H9 (cell line): ENCODE results near the gene KBTBD13. TPM values are rescaled to one million over a fixed set of nuclear protein-coding genes. Genes with fewer than 3 reads are reported as not detected.

Experiments
- DNase-seq: peaks from one replicate; pipeline ENCODE4 v3.0.0-alpha.2; 2017
- H2AFZ ChIP-seq: one replicate; pipeline ENCODE4 v1.6.1; 2013; ENCODE audit warnings: mild to moderate bottlenecking, low read length, control low read depth, moderate library complexity
- H2AK5ac ChIP-seq: 2 replicates; pipeline ENCODE4 v1.6.1; 2013; ENCODE audit warnings: low read length, control low read depth, mixed read lengths; ENCODE audit not compliant: insufficient read length
- H2BK120ac ChIP-seq: one replicate; pipeline ENCODE4 v1.6.1; 2013; ENCODE audit warnings: low read depth, mild to moderate bottlenecking, low read length, control low read depth, inconsistent platforms; ENCODE audit not compliant: poor library complexity, severe bottlenecking
- H2BK12ac ChIP-seq: 2 replicates; pipeline ENCODE4 v1.6.1; 2013; ENCODE audit warnings: low read length, control low read depth, mixed read lengths, low read depth; ENCODE audit not compliant: insufficient read length
- H2BK15ac ChIP-seq: 2 replicates; pipeline ENCODE4 v1.6.1; 2013; ENCODE audit warnings: low read depth, low read length, control low read depth
- H2BK20ac ChIP-seq: one replicate; pipeline ENCODE4 v1.6.1; 2013; ENCODE audit warnings: low read depth, mild to moderate bottlenecking, low read length, control low read depth, inconsistent platforms; ENCODE audit not compliant: poor library complexity, severe bottlenecking
- H2BK5ac ChIP-seq: 2 replicates; pipeline ENCODE4 v1.6.1; 2013; ENCODE audit warnings: low read length, control low read depth, mixed read lengths; ENCODE audit not compliant: insufficient read length
- H3K14ac ChIP-seq: 2 replicates; pipeline ENCODE4 v1.6.1; 2013; ENCODE audit warnings: low read length, control low read depth; ENCODE audit not compliant: insufficient read depth
- H3K18ac ChIP-seq: 2 replicates; pipeline ENCODE4 v1.6.1; 2013; ENCODE audit warnings: low read depth, mild to moderate bottlenecking, mixed read lengths, low read length, control low read depth; ENCODE audit not compliant: insufficient read length
- H3K23ac ChIP-seq: 2 replicates; pipeline ENCODE4 v1.6.1; 2013; ENCODE audit warnings: low read length, control low read depth, mixed read lengths, low read depth; ENCODE audit not compliant: insufficient read length
- H3K23me2 ChIP-seq: 2 replicates; pipeline ENCODE4 v1.6.1; 2013; ENCODE audit warnings: low read depth, mild to moderate bottlenecking, mixed read lengths, low read length, control low read depth; ENCODE audit not compliant: insufficient read length, poor library complexity, severe bottlenecking
- H3K27ac ChIP-seq: 2 replicates; pipeline ENCODE4 v1.5.1; 2013; ENCODE audit warnings: low read length, control low read depth, mixed read lengths, low read depth; ENCODE audit not compliant: insufficient read length
- H3K27me3 ChIP-seq: 2 replicates; pipeline ENCODE4 v1.6.1; 2013; ENCODE audit warnings: low read length, control low read depth, inconsistent platforms; ENCODE audit not compliant: insufficient read depth
- H3K4ac ChIP-seq: 2 replicates; pipeline ENCODE4 v1.6.1; 2013; ENCODE audit warnings: low read depth, mild to moderate bottlenecking, control low read depth, inconsistent platforms, low read length, moderate library complexity
- H3K4me1 ChIP-seq: 2 replicates; pipeline ENCODE4 v1.6.1; 2013; ENCODE audit warnings: low read length, control low read depth, inconsistent platforms; ENCODE audit not compliant: insufficient read depth
- H3K4me2 ChIP-seq: 2 replicates; pipeline ENCODE4 v1.6.1; 2013; ENCODE audit warnings: low read length, control low read depth, mixed read lengths; ENCODE audit not compliant: insufficient read length, insufficient read depth
- H3K56ac ChIP-seq: 2 replicates; pipeline ENCODE4 v1.6.1; 2013; ENCODE audit warnings: low read depth, mild to moderate bottlenecking, mixed read lengths, low read length, control low read depth; ENCODE audit not compliant: insufficient read length
- H3K79me1 ChIP-seq: 2 replicates; pipeline ENCODE4 v1.6.1; 2013; ENCODE audit warnings: low read depth, mild to moderate bottlenecking, moderate library complexity, low read length, control low read depth, inconsistent platforms; ENCODE audit not compliant: insufficient read depth, poor library complexity, severe bottlenecking
- H3K79me2 ChIP-seq: 2 replicates; pipeline ENCODE4 v1.6.1; 2013; ENCODE audit warnings: low read length, control low read depth, inconsistent platforms; ENCODE audit not compliant: insufficient read depth
- H3K9ac ChIP-seq: 2 replicates; pipeline ENCODE4 v1.6.1; 2013; ENCODE audit warnings: low read length, control low read depth, mixed read lengths; ENCODE audit not compliant: insufficient read length; ENCODE audit errors: extremely low read depth
- H3K9me3 ChIP-seq: one replicate; pipeline ENCODE4 v1.6.1; 2013; ENCODE audit warnings: low read depth, low read length, inconsistent platforms; ENCODE audit not compliant: control insufficient read depth
- H3T11ph ChIP-seq: one replicate; pipeline ENCODE4 v1.6.1; 2013; ENCODE audit warnings: mild to moderate bottlenecking, low read length, control low read depth, inconsistent platforms
- H4K20me1 ChIP-seq: one replicate; pipeline ENCODE4 v1.6.1; 2013; ENCODE audit not compliant: control insufficient read depth, insufficient read length, insufficient read depth
- H4K5ac ChIP-seq: 2 replicates; pipeline ENCODE4 v1.6.1; 2013; ENCODE audit warnings: low read depth, mild to moderate bottlenecking, mixed read lengths, low read length, control low read depth; ENCODE audit not compliant: insufficient read length
- H4K8ac ChIP-seq: replicated peaks from 2 replicates; pipeline ENCODE4 v1.6.1; 2013; ENCODE audit warnings: low read length, control low read depth, mixed read lengths, low read depth; ENCODE audit not compliant: insufficient read length
- H4K91ac ChIP-seq: 2 replicates; pipeline ENCODE4 v1.6.1; 2013; ENCODE audit warnings: low read depth, mild to moderate bottlenecking, moderate library complexity, mixed read lengths, low read length, control low read depth; ENCODE audit not compliant: insufficient read length
- H3K27ac Mint-ChIP-seq, 3 experiments: 2 replicates in 2 of 3; 3 replicates in 1 of 3; pipeline ENCODE4 v1.8.0; 2020 to 2021; ENCODE audit warnings: mixed read lengths in 3 of 3, mild to moderate bottlenecking in 1 of 3, moderate library complexity in 1 of 3
- H3K27me3 Mint-ChIP-seq: 2 replicates; pipeline ENCODE4 v1.8.0; 2021; ENCODE audit warnings: low read depth, mild to moderate bottlenecking, moderate library complexity, mixed read lengths
- H3K36me3 Mint-ChIP-seq, 3 experiments: 2 replicates in 2 of 3; 3 replicates in 1 of 3; pipeline ENCODE4 v1.8.0; 2020 to 2021; ENCODE audit warnings: low read depth in 3 of 3, mixed read lengths in 3 of 3; ENCODE audit not compliant: insufficient read depth in 1 of 3
- H3K4me1 Mint-ChIP-seq, 2 experiments: 2 replicates each; pipeline ENCODE4 v1.8.0; 2020; ENCODE audit warnings: mixed read lengths in 2 of 2
- H3K4me3 Mint-ChIP-seq, 2 experiments: 2 replicates in 1 of 2; 3 replicates in 1 of 2; pipeline ENCODE4 v1.8.0; 2020 to 2021; ENCODE audit warnings: mild to moderate bottlenecking in 2 of 2, mixed read lengths in 2 of 2, moderate library complexity in 1 of 2
- H3K9me3 Mint-ChIP-seq, 2 experiments: 2 replicates in 1 of 2; 3 replicates in 1 of 2; pipeline ENCODE4 v1.8.0; 2020; ENCODE audit warnings: mild to moderate bottlenecking in 2 of 2, mixed read lengths in 2 of 2, moderate library complexity in 1 of 2
- CTCF ChIP-seq: fragments of 200-600 bp; sonication (generic); conservative IDR thresholded peaks from 3 replicates; pipeline ENCODE4 v1.8.0; 2021; ENCODE audit warnings: antibody characterized with exemption, mild to moderate bottlenecking
- WGBS: extraction: QIAGEN DNeasy Blood & Tissue Kit; methylation state at CpG from one replicate; pipeline ENCODE4 v1.1.7; 2013; ENCODE audit warnings: missing lambda C conversion rate, low lambda C conversion rate, mixed read lengths; ENCODE audit not compliant: insufficient read length; ENCODE audit errors: extremely low coverage; 5-methylcytosine and 5-hydroxymethylcytosine counted together
- total RNA-seq: library from RNA; stranded (reverse); gene quantifications from 2 replicates; pipeline ENCODE4 v1.2.1, GENCODE V29; 2021

The KBTBD13 gene
- total RNA-seq, 1 experiment from 2014 or later, result not detected

- H3K4me3 Mint-ChIP-seq, result peak overlapping the region; percentile 58 to 85
- H2AFZ ChIP-seq, result no peak overlapping the region
Measured at GRCh38 chr15:65068403-65068788, 8.2 kb upstream of the KBTBD13 start.

More at GRCh38 chr15:65068403-65068788, 8.2 kb upstream of the KBTBD13 start:
- peaks cover 5% of the 10 kb centered on the region for H3K4me1 ChIP-seq
- H2AK5ac ChIP-seq, result no peak overlapping the region
- no peak overlapping the region for H3K14ac ChIP-seq
- H3K79me2 ChIP-seq, result no peaks in the 10 kb centered on the region
- H3K4ac ChIP-seq, result no peak overlapping the region
- H2BK12ac ChIP-seq, result no peak overlapping the region
- H3K27ac Mint-ChIP-seq, result no peak overlapping the region
- no peak overlapping the region for H2BK15ac ChIP-seq
- peaks cover 36 to 37% of the 10 kb centered on the region in 2 experiments for H3K4me1 Mint-ChIP-seq
- no peak overlapping the region for H2BK120ac ChIP-seq
- H4K8ac ChIP-seq, result no peak overlapping the region
- H4K20me1 ChIP-seq, result no peaks in the 10 kb centered on the region
- H3K79me1 ChIP-seq, result no peaks in the 10 kb centered on the region
- no peak overlapping the region for H3T11ph ChIP-seq
- peaks cover 0 to under 1% (median 0%) of the 10 kb centered on the region in 3 experiments; a peak in 3 of 7 replicates for H3K36me3 Mint-ChIP-seq
- no peak overlapping the region for H3K23ac ChIP-seq
- H3K18ac ChIP-seq, result no peak overlapping the region
- no peak overlapping the region for H2BK5ac ChIP-seq
- peaks cover 3 to 8% of the 10 kb centered on the region in 2 experiments; a peak in 3 of 5 replicates for H3K9me3 Mint-ChIP-seq
- no peak for DNase-seq
- no peak for TF ChIP-seq CTCF
- H3K56ac ChIP-seq, result no peak overlapping the region
- H3K4me2 ChIP-seq, result peak overlapping the region; percentile 78
- H3K27ac ChIP-seq, result no peak overlapping the region
- H3K9ac ChIP-seq, result no peak overlapping the region
- WGBS, result no CpG with 5 or more reads among the region's 3 CpGs
- H3K27me3 Mint-ChIP-seq, result peaks cover 8% of the 10 kb centered on the region
- peak overlapping the region; percentile 62 for H2BK20ac ChIP-seq
- no peak overlapping the region for H4K5ac ChIP-seq
- H3K9me3 ChIP-seq, result no peaks in the 10 kb centered on the region
- peaks cover 7% of the 10 kb centered on the region for H3K23me2 ChIP-seq
- H4K91ac ChIP-seq, result no peak overlapping the region
- no peaks in the 10 kb centered on the region for H3K27me3 ChIP-seq
